ENCODE data around the gene MRPL9.

Gene MRPL9

GRCh38 chr1:151729157-151729965 lies 33.9 kb downstream of the MRPL9 start:
- DNase-seq = no peak

GRCh38 chr1:151728151-151729054 lies 34.9 kb downstream of the MRPL9 start:
- no peak for DNase-seq

GRCh38 chr1:151723726-151724370 lies 39.4 kb downstream of the MRPL9 start:
- no peak for DNase-seq

- no peak for DNase-seq
These were observed 41.3 kb downstream of the MRPL9 start for GRCh38 chr1:151721788-151722510.

- no peak for DNase-seq
These were observed 42.1 kb downstream of the MRPL9 start, which contains the start of gene RIIAD1 for GRCh38 chr1:151720974-151721787. Gene RIIAD1 (plus strand): TSS chr1:151721522. CDS start chr1:151721537, 15 bp downstream.

- DNase-seq = no peak
These were observed 42.7 kb downstream of the MRPL9 start for GRCh38 chr1:151720554-151720953.

- DNase-seq = no peak
These were observed 43.2 kb downstream of the MRPL9 start for GRCh38 chr1:151720125-151720524.

GRCh38 chr1:151718666-151719065 lies 44.6 kb downstream of the MRPL9 start:
- no peak for DNase-seq

- DNase-seq = no peak
These were observed 45.3 kb downstream of the MRPL9 start for GRCh38 chr1:151718011-151718431.

GRCh38 chr1:151716771-151717631 lies 46.3 kb downstream of the MRPL9 start, which contains the start of gene CELF3:
Gene CELF3 (minus strand): TSS chr1:151716803. CDS start chr1:151716020, 783 bp downstream.
- DNase-seq = no peak

GRCh38 chr1:151716405-151716762 lies 46.9 kb downstream of the MRPL9 start:
- no peak for DNase-seq

- no peak for DNase-seq
These were observed 47.4 kb downstream of the MRPL9 start for GRCh38 chr1:151715726-151716404.

GRCh38 chr1:151714820-151715725 lies 48.2 kb downstream of the MRPL9 start:
- no peak for DNase-seq

GRCh38 chr1:151713874-151714273 lies 49.4 kb downstream of the MRPL9 start:
- no peak for DNase-seq

GRCh38 chr1:151713044-151713443 lies 50.3 kb downstream of the MRPL9 start:
- no peak for DNase-seq

- DNase-seq = no peak
These were observed 51.3 kb downstream of the MRPL9 start for GRCh38 chr1:151711951-151712350.

GRCh38 chr1:151711044-151711800 lies 52.1 kb downstream of the MRPL9 start:
- no peak for DNase-seq
